HG02938 (cell line): ENCODE results near the gene TNFRSF14.
"Not testable (repeated sequence)": the region's sequence is repeated elsewhere in the genome, so short reads cannot be mapped to it uniquely, and the experiment has no call there.

Source experiments
- ATAC-seq: cut with Tn5 transposase; IDR thresholded peaks from one replicate; pipeline ENCODE4 v1.9.1; 2021; ENCODE audit warnings: mild to moderate bottlenecking, moderate library complexity; ENCODE audit not compliant: unreplicated experiment

TNFRSF14 gene

GRCh38 chr1:2537784-2538115 is 18.4 kb upstream of the TNFRSF14 start:
- ATAC-seq = no peak

DNA sequence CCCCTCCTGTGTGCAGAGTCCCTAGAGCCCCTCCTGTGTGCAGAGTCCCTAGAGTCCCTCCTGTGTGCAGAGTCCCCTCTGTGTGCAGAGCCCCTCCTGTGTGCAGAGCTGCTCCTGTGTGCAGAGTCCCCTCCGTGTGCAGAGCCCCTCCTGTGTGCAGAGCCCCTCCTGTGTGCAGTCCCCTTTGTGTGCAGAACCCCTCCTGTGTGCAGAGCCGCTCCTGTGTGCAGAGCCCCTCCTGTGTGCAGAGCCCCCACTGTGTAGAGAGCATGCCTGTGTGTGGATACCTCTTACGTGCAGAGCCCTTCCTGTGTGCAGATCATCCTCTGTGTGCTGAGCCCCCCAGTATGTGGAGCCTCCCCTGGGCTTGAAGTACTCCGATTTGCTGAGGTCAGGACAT is 17.8 kb upstream of the TNFRSF14 start:
- ATAC-seq = no peak

GRCh38 chr1:2538872-2539271 is 17.3 kb upstream of the TNFRSF14 start:
- no peak for ATAC-seq

DNA sequence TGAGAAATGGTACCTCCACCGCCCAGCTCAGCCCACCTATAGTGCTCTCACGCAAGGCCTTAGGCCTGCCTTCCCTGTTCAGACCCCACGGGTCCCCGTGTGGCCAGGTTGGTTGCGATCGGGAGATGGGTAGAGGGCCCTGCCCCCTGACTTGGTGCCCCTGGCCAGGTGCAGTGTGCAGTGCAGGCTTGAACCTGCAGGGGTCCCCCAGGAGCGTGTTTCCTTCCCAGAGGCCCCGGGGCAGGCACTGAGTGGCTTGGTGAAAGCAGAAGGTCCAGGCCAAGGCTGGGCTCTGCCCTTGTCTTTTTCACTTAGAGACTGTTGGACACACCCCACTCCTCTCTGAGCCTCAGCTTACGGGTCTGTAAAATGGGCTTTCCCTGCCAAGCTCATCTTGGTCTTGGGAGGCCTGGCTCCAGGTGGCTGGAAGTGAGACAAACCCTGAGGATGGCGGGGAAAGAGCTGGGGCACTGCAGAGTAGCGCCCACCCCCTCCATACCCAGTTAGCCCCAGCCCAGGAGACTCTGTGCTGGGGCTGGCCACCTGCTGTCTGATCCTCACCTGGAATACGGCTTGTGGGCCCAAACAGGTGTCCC is 16.8 kb upstream of the TNFRSF14 start:
- no peak for ATAC-seq

GRCh38 chr1:2540816-2541492 is 15.2 kb upstream of the TNFRSF14 start:
- no peak for ATAC-seq

GRCh38 chr1:2541619-2542245 is 14.4 kb upstream of the TNFRSF14 start:
- no peak for ATAC-seq

- ATAC-seq = no peak
These were observed 13.8 kb upstream of the TNFRSF14 start for GRCh38 chr1:2542246-2542915.

DNA sequence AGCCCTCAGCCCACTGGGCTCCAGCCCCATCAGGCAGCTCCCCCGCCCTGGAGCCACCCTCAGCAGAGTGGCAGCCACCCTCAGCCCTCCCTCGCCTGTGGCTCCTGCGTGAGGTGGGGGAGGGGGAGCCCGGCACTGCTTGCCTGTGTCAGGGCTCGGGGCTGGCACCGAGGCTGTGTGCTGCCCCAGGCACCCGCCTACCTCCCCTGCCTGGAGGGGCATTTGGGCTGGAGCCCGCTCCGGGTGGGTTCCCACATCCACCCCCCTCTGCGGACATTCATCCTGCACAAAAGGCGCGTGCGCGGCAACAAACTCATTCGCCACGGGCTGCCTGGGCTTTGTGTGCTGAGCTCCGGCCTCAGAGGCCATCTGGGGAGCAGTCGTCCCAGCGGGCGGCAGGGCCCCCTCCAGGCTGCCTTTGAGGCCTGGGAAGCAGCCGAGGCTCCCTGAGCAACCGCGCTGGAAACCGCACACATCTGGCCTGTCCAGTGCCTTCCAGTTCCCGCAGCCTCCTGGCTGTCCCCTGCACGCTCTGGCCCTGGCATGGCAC is 12.6 kb upstream of the TNFRSF14 start:
- ATAC-seq = no peak

DNA sequence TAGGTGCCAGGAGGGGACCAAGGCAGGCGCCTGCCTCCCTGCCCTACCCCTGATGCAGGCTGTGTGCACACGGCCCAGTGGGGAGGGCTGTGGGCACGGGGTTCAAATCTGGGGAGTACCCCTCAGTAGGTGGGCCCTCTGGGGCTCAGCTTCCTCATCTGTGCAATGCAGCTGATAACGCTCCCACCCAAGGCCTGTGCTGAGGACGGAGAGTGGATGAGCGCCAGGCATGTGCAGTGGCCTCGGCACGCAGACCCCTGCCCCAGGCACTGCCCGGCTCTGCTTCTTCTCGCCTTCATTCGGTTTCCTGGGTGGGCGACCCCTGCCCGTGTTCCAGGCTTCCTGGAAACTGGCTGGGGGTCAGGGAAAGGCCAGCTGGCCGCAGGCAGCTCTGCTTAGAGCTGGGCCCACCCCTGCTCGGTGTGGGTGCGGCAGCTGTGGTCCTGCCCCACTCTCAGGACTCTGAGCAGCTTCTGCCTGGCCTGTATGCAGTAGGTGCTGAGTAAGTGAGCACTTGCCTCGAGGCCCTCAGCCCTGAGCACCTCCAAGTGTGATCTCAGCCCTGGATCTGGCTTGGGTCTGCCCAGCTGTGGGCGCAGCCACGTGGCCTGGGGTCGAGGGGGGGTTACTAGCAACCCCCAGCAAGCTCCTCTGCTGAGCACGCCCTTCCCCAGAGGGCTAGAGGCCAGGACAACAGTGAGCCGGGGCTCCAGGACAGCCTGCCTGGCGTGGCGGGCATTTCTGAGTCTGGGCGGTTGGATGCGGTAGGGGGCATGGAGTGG is 11.9 kb upstream of the TNFRSF14 start:
- ATAC-seq = no peak

- ATAC-seq = no peak
These were observed 11.1 kb upstream of the TNFRSF14 start for GRCh38 chr1:2544875-2545640.

- ATAC-seq = peak; percentile 23
These were observed 10.2 kb upstream of the TNFRSF14 start for GRCh38 chr1:2545754-2546514.

DNA sequence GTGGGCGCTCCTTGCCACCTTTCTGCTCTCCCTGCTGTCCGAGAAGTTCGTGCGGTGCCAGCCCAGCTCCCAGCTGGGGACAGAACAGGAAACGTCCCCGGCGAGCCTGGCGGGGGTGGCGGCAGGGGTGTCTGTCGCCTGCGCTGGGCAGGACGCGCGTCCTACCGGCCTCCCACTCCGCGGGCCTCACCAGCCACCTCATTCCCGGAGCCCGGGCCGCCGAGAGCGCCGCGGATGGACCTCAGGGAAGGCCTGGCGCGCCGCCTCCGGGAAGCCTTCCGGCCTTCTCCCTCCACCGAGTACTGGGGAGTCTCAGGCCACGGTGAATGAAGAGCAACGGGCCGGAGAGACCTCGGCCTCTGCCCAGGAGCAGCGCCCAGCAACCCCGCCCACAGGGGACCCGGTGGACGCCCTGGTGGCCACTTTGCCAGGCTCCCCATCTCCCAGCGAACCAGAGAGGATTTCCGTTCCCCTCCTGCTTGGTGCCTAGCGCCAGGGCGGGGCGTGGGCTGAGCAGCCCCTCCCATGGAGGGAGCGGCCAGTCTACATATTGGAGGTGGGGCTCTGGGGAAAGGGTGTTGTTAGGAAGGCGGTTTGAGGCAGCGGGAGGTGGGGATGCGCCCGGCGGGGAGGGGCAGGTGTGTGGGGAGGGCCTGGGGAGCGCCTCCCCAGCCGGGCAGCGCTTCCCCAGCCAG is 9.5 kb upstream of the TNFRSF14 start:
- ATAC-seq = peak; percentile 29

DNA sequence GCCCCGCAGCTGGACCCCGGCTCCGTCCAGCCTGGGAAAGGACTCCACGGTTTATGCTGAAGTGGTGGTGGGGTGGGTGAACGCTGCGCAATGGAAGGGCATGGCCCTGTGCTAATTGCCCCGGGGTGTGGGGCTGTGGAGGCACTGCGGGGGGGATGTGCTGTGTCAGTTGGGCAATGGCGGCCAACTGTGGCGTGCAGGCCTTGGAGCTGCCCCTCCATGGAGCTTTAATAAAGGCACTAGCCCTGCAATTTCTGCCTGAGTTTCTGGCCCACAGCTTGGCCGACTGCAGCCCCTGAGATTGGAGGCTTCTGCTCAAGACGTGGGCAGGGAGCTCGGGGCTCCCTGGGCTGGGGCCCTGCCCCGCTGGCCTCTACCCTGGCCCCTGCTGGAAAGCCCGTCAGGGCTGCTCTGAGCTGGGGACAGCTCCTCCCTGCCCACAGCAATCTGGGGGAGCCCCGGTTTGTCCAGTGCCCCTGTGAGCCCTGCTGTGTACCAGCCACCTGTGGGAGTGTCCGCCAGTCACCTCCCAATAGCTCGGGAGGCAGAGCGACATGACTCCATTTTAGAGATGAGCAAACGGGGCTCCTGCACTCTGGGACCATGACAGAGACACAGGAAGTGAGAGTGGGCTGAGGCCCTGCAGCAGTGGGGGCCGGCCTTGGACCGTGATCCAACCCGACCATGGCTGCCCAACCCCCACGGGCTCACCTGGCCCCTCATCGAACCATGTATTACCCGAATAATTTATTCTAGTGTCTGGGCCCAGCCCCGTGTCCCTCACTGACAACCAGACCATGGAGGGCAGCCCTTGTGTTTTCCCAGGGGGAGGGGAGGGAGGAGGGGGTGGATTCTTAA is 8.7 kb upstream of the TNFRSF14 start:
- no peak for ATAC-seq

DNA sequence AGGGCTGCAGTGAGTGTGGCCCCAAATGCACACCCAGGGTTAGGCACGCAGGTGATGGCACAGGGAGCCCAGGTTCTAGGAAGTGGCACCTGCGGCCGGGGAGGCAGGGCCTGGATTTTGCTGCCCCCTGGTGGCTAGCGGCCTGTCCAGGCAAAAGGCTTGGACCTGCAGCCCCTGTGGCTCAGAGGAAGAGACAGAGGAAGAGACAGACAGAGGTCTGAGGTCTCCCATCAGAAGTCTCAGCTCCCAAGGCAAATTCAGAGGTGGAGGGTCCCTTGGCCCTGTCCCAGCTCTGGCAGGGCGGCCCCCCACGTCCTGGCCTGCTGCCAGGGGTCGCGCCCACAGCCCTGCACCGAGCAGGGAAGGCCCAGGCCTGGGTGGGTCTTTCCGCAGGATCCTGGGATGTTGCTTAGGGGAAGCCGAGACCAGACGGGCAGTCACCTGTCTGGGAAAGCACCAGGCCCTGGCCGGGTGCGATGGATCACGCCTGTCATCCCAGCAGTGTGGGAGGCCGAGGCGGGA is 8.0 kb upstream of the TNFRSF14 start:
- ATAC-seq = no peak

GRCh38 chr1:2549367-2550029 is 6.7 kb upstream of the TNFRSF14 start:
- not testable (repeated sequence) for ATAC-seq

- not testable (repeated sequence) for ATAC-seq
These were observed 5.8 kb upstream of the TNFRSF14 start for GRCh38 chr1:2550309-2550861.

- ATAC-seq = not testable (repeated sequence)
These were observed 4.6 kb upstream of the TNFRSF14 start for GRCh38 chr1:2551544-2551943.
